GM19452 (cell line): Measurements from ENCODE around the gene RILPL2.
"Not testable (repeated sequence)": the region's sequence is repeated elsewhere in the genome, so short reads cannot be mapped to it uniquely, and the experiment has no call there.

Experiments used
- ATAC-seq: cut with Tn5 transposase; IDR thresholded peaks from one replicate; pipeline ENCODE4 v1.9.1; 2021; ENCODE audit not compliant: unreplicated experiment

Gene RILPL2, protein sequence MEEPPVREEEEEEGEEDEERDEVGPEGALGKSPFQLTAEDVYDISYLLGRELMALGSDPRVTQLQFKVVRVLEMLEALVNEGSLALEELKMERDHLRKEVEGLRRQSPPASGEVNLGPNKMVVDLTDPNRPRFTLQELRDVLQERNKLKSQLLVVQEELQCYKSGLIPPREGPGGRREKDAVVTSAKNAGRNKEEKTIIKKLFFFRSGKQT

GRCh38 chr12:123436017-123436964, at the start of gene RILPL2:
Gene RILPL2 (minus strand): TSS chr12:123436684. CDS start chr12:123436420, 264 bp downstream.
- ATAC-seq: peak; percentile 84

DNA sequence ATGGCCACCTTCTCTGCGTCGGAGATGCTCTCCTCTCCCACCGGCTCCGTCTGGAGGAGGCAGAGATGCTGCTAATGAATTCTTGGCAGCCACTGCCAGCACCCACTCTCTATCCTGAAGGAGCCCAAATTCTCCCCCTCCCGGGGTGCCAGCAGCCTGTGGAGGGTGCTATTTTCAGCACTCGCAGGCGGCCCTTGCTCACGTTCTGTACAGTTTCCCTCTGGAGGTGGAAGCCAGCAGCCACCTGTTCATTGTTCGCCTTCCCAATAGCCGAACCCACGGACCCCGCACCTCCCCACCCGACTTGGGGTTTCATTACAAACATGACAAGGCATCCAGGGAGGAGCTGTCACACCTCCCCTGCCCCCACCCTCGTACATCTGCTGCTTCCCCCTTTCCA, 49.3 kb upstream of the RILPL2 start:
- no peak for ATAC-seq

DNA sequence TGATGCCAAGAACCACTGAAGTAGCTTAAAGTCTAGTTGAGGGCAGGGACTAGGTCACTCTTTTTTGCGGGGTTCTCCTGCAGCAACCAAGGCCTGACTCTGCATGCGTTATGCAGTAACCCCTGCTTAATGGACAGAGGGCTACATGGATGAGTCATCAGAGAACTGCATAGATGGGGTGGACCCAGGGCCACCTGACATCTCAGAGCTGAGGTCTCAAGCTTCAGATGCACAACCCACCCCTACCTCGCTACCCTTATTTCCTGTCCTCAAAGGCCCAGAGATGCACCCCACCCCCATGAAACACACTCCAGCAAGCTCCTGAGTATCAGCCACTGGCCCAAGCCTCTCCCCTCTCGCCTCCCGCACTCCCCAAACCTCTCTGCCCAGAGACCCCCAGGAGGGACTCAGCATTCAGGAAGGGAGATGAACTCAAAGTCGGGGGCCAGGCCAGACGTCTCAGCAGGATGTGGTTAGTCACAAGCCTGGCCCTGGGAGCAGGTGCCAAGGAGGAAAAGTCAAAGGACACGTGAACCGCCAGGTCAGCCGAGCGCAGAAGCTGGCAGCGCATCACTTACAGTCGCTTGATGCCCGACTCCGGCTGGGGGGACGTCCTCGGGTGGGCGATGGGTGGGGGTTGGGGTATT, 47.2 kb upstream of the RILPL2 start:
- no peak for ATAC-seq

DNA sequence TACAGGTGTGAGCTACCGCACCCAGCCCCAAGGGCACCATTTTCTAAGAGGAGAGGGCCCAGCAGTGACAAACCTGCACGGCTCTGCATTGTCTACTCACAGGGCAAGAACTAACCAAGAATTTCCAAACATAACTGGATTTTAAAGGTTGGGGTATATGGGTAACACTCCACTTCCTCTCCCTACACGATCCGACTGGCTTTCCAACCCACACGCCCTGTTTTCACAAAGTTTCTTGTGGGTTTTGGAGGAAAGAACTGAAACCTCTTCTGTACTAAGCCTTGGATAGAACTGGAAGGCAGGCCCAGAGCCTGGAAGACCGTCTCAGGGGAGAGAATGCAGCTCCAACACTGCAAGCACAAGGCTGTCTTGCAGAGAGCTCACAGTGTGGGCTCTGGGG, 46.4 kb upstream of the RILPL2 start:
- ATAC-seq: no peak

DNA sequence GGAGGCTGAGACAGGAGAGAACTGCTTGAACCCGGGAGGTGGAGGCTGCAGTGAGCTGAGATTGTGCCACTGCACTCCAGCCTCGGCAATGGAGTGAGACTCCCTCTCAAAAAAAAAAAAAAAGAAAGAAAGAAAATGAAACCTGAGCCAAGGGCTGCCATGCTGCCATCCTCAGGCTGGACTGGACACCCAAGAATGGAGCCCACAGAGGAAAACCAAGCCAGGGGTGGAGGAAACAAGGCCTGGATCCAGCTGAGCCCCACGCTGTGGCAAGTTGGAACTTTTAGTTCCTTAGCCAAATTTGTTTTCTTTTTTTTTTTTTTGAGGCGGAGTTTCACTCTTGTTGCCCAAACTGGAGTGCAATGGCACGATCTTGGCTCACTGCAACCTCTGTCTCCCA, 44.8 kb upstream of the RILPL2 start:
- ATAC-seq: not testable (repeated sequence)

GRCh38 chr12:123479442-123480180, 43.1 kb upstream of the RILPL2 start:
- no peak for ATAC-seq

GRCh38 chr12:123478762-123479161, 42.3 kb upstream of the RILPL2 start:
- ATAC-seq: no peak

DNA sequence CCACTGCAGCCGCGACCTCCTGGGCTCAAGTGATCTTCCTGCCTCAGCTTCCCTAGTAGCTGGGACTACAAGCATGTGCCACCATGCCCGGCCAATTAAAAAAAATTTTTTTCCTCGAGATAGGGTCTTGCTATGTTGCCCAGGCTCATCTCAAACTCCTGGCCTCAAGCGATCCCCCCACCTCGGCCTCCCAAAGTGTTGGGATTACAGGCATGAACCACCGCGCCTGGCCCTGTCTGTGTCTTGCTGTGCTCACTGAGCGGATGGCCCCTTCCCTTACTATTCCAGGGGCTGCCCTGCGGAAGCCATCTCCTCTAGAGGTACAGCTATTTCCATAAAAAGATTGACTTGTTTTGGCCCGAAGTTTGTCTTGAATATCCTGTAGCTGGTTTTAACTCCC, 41.6 kb upstream of the RILPL2 start:
- ATAC-seq: no peak

GRCh38 chr12:123475246-123475703, 38.8 kb upstream of the RILPL2 start:
- ATAC-seq: no peak

- no peak for ATAC-seq
Measured at GRCh38 chr12:123474485-123475245, 38.2 kb upstream of the RILPL2 start.

DNA sequence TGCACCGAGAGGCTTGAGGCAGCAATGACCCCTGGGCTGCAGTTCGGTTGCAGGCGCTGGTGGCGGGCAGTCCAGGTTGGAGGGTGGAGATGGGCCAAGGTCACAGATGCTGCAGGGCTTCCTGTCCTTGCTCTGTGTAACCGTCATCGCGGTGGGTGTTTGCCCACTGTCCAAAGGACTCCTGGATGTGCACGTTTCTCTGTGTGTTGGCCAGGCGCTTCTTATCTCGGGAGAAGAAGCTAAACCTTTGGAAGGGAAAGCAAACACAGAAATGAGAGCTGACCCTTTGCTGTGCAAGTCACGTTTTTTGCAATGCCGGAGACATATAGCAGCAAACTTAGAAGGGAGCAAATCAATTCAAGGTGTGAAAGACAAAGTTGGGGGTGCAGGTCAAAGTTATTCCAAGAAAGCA, 36.0 kb upstream of the RILPL2 start:
- no peak for ATAC-seq

DNA sequence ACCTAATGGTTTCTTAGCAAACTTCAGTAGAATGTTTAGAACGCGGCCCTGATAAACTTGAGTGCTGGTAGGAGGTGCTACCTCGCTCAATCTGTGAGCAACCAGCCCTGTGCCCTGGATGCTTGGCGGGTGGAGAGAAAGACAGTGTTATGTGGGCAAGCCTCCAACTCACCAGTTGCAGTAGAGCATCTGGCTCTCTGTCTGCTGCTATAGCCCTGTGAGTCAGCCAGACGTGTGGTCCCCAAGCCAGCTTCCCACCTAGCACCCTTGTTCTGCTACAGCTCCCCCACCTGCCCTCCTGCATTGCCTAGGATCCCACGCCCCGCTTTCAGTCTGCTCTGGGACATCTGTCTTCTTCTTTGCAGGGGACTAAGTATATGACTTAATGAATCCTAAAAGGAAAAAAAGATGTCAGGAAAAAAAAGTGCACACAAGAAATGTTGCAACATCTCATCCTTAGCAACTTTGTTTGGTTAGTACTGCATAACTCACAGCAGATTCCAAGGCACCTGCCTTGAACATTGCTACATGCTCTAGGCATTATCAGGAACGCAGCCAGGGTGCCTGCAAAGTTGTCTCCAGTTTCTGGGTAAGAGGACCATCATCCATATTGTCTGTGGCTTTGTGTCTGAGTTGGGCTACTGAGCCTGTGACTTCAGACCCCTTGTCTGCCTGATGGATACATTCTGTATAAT, 35.0 kb upstream of the RILPL2 start:
- ATAC-seq: no peak

DNA sequence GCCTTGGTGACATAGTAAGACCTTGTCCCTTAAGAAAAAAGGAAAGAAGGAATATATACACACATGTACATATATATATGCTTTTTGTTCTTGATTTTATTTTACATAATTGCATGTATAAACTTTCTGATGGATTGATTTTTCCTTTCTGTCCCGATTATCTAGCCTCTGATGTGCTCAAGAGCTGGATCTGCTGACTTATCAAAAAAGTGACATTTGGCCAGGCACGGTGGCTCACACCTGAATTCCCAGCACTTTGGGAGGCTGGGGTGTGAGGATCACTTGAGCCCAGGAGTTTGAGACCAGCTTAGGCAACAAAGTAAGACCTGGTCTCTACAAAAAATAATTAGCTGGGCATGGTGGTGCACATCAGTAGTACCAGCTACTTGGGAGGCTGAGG, 33.5 kb upstream of the RILPL2 start:
- no peak for ATAC-seq

- peak; percentile 72 for ATAC-seq
Measured at GRCh38 chr12:123468786-123469185, 32.3 kb upstream of the RILPL2 start.

- ATAC-seq: no peak
Measured at GRCh38 chr12:123465084-123465483, 28.6 kb upstream of the RILPL2 start.

- not testable (repeated sequence) for ATAC-seq
Measured at GRCh38 chr12:123463174-123463573, 26.7 kb upstream of the RILPL2 start.

- ATAC-seq: peak; percentile 49
Measured at GRCh38 chr12:123457980-123458779, 21.7 kb upstream of the RILPL2 start, which contains the start of gene SNRNP35. Gene SNRNP35 (plus strand): TSS chr12:123458139. CDS start chr12:123465541, 7,402 bp downstream.

DNA sequence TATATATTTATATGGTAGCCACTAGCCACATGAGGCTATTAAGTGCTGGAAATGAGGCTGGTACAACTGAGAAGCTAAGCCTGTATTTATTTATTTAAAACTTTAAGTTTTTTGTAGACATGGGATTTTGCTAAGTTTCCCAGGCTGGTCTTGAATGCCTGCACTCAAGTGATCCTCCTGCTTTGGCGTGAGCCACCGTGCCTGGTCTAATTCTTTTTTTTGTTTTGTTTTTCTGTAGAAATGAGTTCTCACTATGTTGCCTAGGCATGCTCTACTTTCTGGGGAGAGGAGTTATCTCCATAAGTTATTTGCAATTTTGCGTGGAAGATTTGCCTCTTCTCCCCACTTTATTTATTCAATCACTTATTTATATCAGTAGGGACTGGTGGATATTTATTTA, 16.7 kb upstream of the RILPL2 start:
- no peak for ATAC-seq

GRCh38 chr12:123452276-123452550, 15.7 kb upstream of the RILPL2 start:
- not testable (repeated sequence) for ATAC-seq
